Measurements from ENCODE around the gene PDE10A. TPM values are rescaled to one million over a fixed set of nuclear protein-coding genes. Genes with fewer than 3 reads are reported as not detected.
A peak's percentile ranks its signal among the peaks of the same experiment; 100 is the strongest.
"Not testable (repeated sequence)": the region's sequence is repeated elsewhere in the genome, so short reads cannot be mapped to it uniquely, and the experiment has no call there.

PDE10A gene
- total RNA-seq, 1 donor from 2014 or later: 6.9 TPM

DNA sequence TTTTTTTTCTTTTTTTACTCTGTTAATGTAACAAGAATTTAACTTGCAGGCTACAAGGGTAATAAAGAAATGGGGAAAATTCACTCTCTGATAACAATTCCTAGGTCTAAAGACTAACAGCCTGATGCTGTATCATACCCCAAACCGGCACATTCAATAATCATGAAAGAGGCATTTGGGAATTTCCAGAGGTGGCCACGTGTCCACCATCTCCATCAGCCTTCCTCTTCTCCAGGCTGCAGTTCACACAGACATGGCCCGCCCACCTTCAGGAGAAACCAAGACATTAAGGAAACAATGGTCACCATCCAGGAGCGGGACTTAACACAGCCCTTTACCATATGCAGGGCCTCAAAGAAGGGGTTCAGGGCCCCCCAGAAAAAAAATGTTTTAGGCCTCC is 44.8 kb downstream of the PDE10A start:
- peak; percentile 15 for DNase-seq (ENCODE audit: low read depth)
- H3K4me3 ChIP-seq (ENCODE audit: low read depth, low read length): no peak overlapping the region
- TF ChIP-seq, protein P1, sequence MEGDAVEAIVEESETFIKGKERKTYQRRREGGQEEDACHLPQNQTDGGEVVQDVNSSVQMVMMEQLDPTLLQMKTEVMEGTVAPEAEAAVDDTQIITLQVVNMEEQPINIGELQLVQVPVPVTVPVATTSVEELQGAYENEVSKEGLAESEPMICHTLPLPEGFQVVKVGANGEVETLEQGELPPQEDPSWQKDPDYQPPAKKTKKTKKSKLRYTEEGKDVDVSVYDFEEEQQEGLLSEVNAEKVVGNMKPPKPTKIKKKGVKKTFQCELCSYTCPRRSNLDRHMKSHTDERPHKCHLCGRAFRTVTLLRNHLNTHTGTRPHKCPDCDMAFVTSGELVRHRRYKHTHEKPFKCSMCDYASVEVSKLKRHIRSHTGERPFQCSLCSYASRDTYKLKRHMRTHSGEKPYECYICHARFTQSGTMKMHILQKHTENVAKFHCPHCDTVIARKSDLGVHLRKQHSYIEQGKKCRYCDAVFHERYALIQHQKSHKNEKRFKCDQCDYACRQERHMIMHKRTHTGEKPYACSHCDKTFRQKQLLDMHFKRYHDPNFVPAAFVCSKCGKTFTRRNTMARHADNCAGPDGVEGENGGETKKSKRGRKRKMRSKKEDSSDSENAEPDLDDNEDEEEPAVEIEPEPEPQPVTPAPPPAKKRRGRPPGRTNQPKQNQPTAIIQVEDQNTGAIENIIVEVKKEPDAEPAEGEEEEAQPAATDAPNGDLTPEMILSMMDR (conservative IDR thresholded peaks at IDR 0.05; ENCODE audit: low read depth, low read length): no peak

GRCh38 chr6:165617528-165617927 is 45.5 kb downstream of the PDE10A start:
- TF ChIP-seq, protein P1 (conservative IDR thresholded peaks at IDR 0.05; ENCODE audit: low read depth, low read length): no peak
- DNase-seq (ENCODE audit: low read depth): no peak
- no peak overlapping the region for H3K4me3 ChIP-seq (ENCODE audit: low read depth, low read length)

- no peak for DNase-seq (ENCODE audit: low read depth)
- no peak overlapping the region for H3K4me3 ChIP-seq (ENCODE audit: low read depth, low read length)
- TF ChIP-seq, protein P1 (conservative IDR thresholded peaks at IDR 0.05; ENCODE audit: low read depth, low read length): no peak
These were observed 46.9 kb downstream of the PDE10A start for GRCh38 chr6:165616116-165616515.

DNA sequence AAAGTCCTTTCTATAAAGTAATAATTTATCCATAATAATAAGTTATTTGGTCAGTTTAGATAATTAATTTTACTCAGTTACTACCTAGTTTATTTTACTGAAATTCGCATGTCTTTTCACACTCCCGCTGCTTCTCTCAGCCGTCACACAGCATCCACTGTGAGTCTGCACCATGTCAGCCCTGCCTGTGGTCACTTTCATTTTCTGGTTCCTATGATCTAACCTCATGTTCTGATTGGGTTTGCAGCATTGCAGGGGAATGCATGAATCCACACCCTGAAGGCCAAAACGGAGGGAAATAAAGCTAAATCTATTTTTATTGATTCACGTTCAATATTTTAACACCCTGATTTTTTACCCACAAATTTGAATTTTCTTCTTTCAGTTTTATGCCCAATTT is 47.4 kb downstream of the PDE10A start:
- TF ChIP-seq, protein P1 (conservative IDR thresholded peaks at IDR 0.05; ENCODE audit: low read depth, low read length): no peak
- no peak overlapping the region for H3K4me3 ChIP-seq (ENCODE audit: low read depth, low read length)
- DNase-seq (ENCODE audit: low read depth): no peak

GRCh38 chr6:165611294-165611693 is 51.7 kb downstream of the PDE10A start:
- TF ChIP-seq, protein P1 (conservative IDR thresholded peaks at IDR 0.05; ENCODE audit: low read depth, low read length): no peak
- H3K4me3 ChIP-seq (ENCODE audit: low read depth, low read length): no peak overlapping the region
- peak; percentile 29 for DNase-seq (ENCODE audit: low read depth)

DNA sequence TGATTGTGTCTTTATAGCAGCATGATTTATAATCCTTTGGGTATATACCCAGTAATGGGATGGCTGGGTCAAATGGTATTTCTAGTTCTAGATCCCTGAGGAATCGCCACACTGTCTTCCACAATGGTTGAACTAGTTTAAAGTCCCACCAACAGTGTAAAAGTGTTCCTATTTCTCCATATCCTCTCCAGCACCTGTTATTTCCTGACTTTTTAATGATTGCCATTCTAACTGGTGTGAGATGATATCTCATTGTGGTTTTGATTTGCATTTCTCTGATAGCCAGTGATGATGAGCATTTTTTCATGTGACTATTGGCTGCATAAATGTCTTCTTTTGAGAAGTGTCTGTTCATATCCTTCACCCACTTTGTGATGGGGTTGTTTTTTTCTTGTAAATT is 54.5 kb downstream of the PDE10A start:
- not testable (repeated sequence) for DNase-seq (ENCODE audit: low read depth); H3K4me3 ChIP-seq (ENCODE audit: low read depth, low read length)

- TF ChIP-seq, protein P1 (conservative IDR thresholded peaks at IDR 0.05; ENCODE audit: low read depth, low read length): no peak
These were observed 56.4 kb downstream of the PDE10A start for GRCh38 chr6:165606740-165607008.

More at GRCh38 chr6:165606740-165607008, 56.4 kb downstream of the PDE10A start:
- DNase-seq (ENCODE audit: low read depth): no peak
- peak overlapping the region; percentile 32 for H3K4me3 ChIP-seq (ENCODE audit: low read depth, low read length)

Data from epithelial cell of proximal tubule (primary cell).